GM12874 (cell line): Measurements from ENCODE around the gene PNPT1.

Source experiments
- CTCF ChIP-seq: IDR thresholded peaks from 2 replicates; pipeline ENCODE4 v1.5.1; 2011; ENCODE audit warnings: low read depth, mild to moderate bottlenecking, control low read depth, low read length, moderate library complexity; ENCODE audit not compliant: insufficient read depth

Gene PNPT1

GRCh38 chr2:55616551-55617174 lies 77.0 kb downstream of the PNPT1 start:
- no peak for TF ChIP-seq CTCF

GRCh38 chr2:55611997-55612396 lies 81.6 kb downstream of the PNPT1 start:
- no peak for TF ChIP-seq CTCF

GRCh38 chr2:55610954-55611743 lies 82.5 kb downstream of the PNPT1 start:
- no peak for TF ChIP-seq CTCF

GRCh38 chr2:55609938-55610578 lies 83.6 kb downstream of the PNPT1 start:
- no peak for TF ChIP-seq CTCF

- TF ChIP-seq CTCF = no peak
These were observed 84.3 kb downstream of the PNPT1 start for GRCh38 chr2:55609193-55609794.

GRCh38 chr2:55607717-55608116 lies 85.9 kb downstream of the PNPT1 start:
- TF ChIP-seq CTCF = no peak

GRCh38 chr2:55604027-55604565 lies 89.5 kb downstream of the PNPT1 start:
- no peak for TF ChIP-seq CTCF
